Measurements from ENCODE around the gene SERPINA10. TPM values are rescaled to one million over a fixed set of nuclear protein-coding genes. Genes with fewer than 3 reads are reported as not detected.

The SERPINA10 gene
- total RNA-seq, 1 donor, result not detected

- Histone ChIP-seq H3K79me2 (ENCODE audit: insufficient read depth, low read length) (no peaks in the 10 kb centered on the region), H3K27ac (ENCODE audit: low read depth, low read length) (no peak overlapping the region), H2AFZ (ENCODE audit: low read length) (no peak overlapping the region), H3K9me3 (ENCODE audit: low read depth, low read length) (no peaks in the 10 kb centered on the region), H3K4me2 (ENCODE audit: insufficient read depth, low read length) (no peak overlapping the region), H3K4me3 (ENCODE audit: insufficient read depth, low read length) (no peak overlapping the region), H3K27me3 (ENCODE audit: insufficient read depth, low read length) (no peaks in the 10 kb centered on the region), H4K20me1 (ENCODE audit: insufficient read depth, low read length) (no peaks in the 10 kb centered on the region), H3K4me1 (ENCODE audit: insufficient read depth, low read length) (no peaks in the 10 kb centered on the region), H3K36me3 (ENCODE audit: insufficient read depth, low read length) (no peaks in the 10 kb centered on the region)
- no peak for TF ChIP-seq CTCF (IDR thresholded peaks at IDR 0.05; ENCODE audit: extremely low read depth, low read depth, low read length)
- DNase-seq (ENCODE audit: insufficient read length, low spot score, missing footprints), result no peak
Observed at GRCh38 chr14:94239406-94239805, 53.7 kb downstream of the SERPINA10 start.

GRCh38 chr14:94237983-94238382, 55.1 kb downstream of the SERPINA10 start:
- no peak for DNase-seq (ENCODE audit: insufficient read length, low spot score, missing footprints)
- Histone ChIP-seq H3K36me3 (ENCODE audit: insufficient read depth, low read length) (no peaks in the 10 kb centered on the region), H3K4me1 (ENCODE audit: insufficient read depth, low read length) (no peaks in the 10 kb centered on the region), H3K27me3 (ENCODE audit: insufficient read depth, low read length) (no peaks in the 10 kb centered on the region), H3K4me2 (ENCODE audit: insufficient read depth, low read length) (no peak overlapping the region), H4K20me1 (ENCODE audit: insufficient read depth, low read length) (no peaks in the 10 kb centered on the region), H3K4me3 (ENCODE audit: insufficient read depth, low read length) (no peak overlapping the region), H2AFZ (ENCODE audit: low read length) (no peak overlapping the region), H3K79me2 (ENCODE audit: insufficient read depth, low read length) (no peaks in the 10 kb centered on the region), H3K27ac (ENCODE audit: low read depth, low read length) (no peak overlapping the region), H3K9me3 (ENCODE audit: low read depth, low read length) (no peaks in the 10 kb centered on the region)
- TF ChIP-seq CTCF (IDR thresholded peaks at IDR 0.05; ENCODE audit: extremely low read depth, low read depth, low read length), result no peak

GRCh38 chr14:94237046-94237445, 56.0 kb downstream of the SERPINA10 start:
- no peaks in the 10 kb centered on the region for H3K4me1 ChIP-seq (ENCODE audit: insufficient read depth, low read length)
- no peak overlapping the region for H3K27ac ChIP-seq (ENCODE audit: low read depth, low read length)
- H3K79me2 ChIP-seq (ENCODE audit: insufficient read depth, low read length), result no peaks in the 10 kb centered on the region
- no peak for TF ChIP-seq CTCF (IDR thresholded peaks at IDR 0.05; ENCODE audit: extremely low read depth, low read depth, low read length)
- no peak overlapping the region for H3K4me3 ChIP-seq (ENCODE audit: insufficient read depth, low read length)
- H3K9me3 ChIP-seq (ENCODE audit: low read depth, low read length), result no peaks in the 10 kb centered on the region
- H3K27me3 ChIP-seq (ENCODE audit: insufficient read depth, low read length), result no peaks in the 10 kb centered on the region
- H3K36me3 ChIP-seq (ENCODE audit: insufficient read depth, low read length), result no peaks in the 10 kb centered on the region
- no peak overlapping the region for H3K4me2 ChIP-seq (ENCODE audit: insufficient read depth, low read length)
- H2AFZ ChIP-seq (ENCODE audit: low read length), result no peak overlapping the region
- no peaks in the 10 kb centered on the region for H4K20me1 ChIP-seq (ENCODE audit: insufficient read depth, low read length)
- DNase-seq (ENCODE audit: insufficient read length, low spot score, missing footprints), result no peak

Other genes with a start within 250 kb of the SERPINA10 start
- 112 and 134 TPM in 2 replicates for gene DDX24, start 212.1 kb downstream of the SERPINA10 start, total RNA-seq
- gene IFI27L1, start 212.0 kb downstream of the SERPINA10 start, total RNA-seq, result 9.8 and 11.5 TPM in 2 replicates
- 80.7 and 87.8 TPM in 2 replicates for gene IFI27, start 182.5 kb downstream of the SERPINA10 start, total RNA-seq
- gene IFI27L2, start 163.7 kb downstream of the SERPINA10 start, total RNA-seq, result 69.5 and 76.7 TPM in 2 replicates
- under 0.01 and 0.29 TPM in 2 replicates for gene PPP4R4, start 118.9 kb downstream of the SERPINA10 start, total RNA-seq
- not detected in 2 replicates for gene SERPINA6, start 30.1 kb upstream of the SERPINA10 start, total RNA-seq
- not detected in 2 replicates for gene SERPINA2, start 73.4 kb upstream of the SERPINA10 start, total RNA-seq
- 0.29 and 1.4 TPM in 2 replicates for gene SERPINA1, start 95.3 kb upstream of the SERPINA10 start, total RNA-seq
- gene SERPINA11, start 159.5 kb upstream of the SERPINA10 start, total RNA-seq, result not detected in 2 replicates
- under 0.01 and 0.29 TPM in 2 replicates for gene SERPINA9, start 182.9 kb upstream of the SERPINA10 start, total RNA-seq
- not detected in 2 replicates for gene SERPINA12, start 216.2 kb upstream of the SERPINA10 start, total RNA-seq

All from osteoblast (primary cell).